Stimulated activated CD4-positive, alpha-beta T cell treated with anti-CD3 and anti-CD28 coated beads, TNF-alpha, amount 100 ng/mL, for 4 hours (primary cell): ENCODE measurements around the gene RGL1.

Source experiments
- DNase-seq, 3 experiments: peaks; one replicate each; pipeline ENCODE4 v3.0.0-alpha.2; 2020; ENCODE audit warnings: low read depth in 3 of 3

Gene RGL1

DNA sequence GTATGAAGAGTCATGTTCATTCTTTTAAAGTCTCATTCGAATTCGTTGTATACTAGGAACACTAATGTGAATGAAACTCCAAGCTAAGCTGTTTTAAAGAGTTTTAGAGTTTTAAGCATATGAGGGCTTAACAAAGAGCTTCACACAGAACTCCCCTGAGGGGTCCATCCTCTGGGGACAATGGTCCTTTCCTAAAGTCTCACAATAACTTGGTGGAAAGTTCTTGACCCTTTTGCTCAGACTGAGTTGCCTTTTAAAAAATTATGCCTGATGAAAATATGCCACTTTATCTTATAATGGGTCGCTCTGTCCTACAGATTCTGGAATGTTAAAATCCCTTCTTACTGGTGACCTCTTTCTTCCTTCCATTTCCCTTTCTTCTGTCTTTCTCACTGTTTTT, 64.3 kb downstream of the RGL1 start:
- DNase-seq: no peak

DNA sequence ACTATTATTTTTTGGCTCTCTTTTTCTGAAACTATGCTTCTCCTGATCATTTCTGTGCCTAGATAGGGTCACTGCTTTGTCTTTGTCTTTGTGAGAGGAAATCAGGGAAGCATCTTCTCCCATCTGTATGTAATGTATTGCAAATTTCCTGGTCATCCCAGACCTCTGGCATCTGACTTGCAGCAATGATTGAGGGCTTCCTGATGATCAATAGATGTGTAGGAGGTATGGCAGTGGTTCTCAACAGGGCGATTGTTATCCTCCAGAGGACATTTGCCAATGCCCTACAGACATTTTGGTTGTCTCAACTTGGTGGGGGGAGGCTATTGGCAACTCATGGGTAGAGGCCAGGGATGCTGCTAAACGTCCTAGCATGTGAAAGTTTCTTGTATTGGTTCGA, 64.7 kb downstream of the RGL1 start:
- DNase-seq: no peak

DNA sequence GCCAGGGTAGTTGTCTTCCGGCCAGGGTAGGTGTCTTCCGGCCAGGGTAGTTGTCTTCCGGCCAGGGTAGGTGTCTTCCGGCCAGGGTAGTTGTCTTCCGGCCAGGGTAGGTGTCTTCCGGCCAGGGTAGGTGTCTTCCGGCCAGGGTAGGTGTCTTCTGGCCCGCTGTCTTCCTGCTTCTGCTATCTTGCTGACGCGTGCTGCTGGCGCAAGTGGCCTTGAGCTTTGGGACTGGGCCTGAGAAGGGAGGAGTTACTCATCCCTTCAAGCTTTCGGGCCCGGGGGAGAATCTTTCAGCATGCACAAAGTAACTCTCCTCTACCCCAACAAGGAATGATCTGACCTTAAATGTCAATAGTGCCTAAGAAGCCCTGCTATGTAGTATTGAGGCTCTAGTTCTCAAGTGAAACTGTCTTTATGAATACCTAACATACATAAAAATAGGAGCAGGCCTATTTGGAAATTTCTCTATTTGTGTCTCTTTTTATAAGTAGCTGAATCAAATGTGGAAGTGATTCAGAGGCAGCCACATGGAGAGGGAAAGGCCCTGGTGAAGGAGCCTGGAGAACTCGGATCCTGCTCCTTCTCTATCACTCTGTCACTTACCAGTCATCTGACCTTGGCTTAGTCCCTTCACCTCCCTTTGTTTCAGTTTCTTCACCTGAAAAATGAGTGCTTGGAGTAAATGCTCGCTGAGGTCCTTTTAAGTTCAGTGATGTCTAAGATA, 65.6 kb downstream of the RGL1 start:
- no peak for DNase-seq

DNA sequence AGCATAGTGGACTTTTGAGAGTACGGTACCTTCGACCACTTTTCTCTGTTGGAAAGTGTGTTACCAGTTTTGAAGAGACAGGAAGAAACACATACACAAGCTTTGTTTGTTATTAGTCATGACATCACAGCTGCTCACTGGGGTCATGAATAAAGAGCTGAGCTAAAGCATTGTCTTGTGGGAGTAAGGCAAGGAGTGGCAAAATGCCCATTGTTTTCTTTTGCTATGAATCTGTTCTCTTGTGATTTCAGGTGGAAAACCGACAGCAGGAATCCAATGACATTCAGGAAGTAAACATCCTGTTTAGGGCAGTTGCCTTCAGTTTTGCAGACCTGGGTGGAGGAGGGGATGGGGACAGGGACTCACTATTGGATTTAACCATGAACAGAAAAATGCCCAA, 66.2 kb downstream of the RGL1 start:
- no peak for DNase-seq

DNA sequence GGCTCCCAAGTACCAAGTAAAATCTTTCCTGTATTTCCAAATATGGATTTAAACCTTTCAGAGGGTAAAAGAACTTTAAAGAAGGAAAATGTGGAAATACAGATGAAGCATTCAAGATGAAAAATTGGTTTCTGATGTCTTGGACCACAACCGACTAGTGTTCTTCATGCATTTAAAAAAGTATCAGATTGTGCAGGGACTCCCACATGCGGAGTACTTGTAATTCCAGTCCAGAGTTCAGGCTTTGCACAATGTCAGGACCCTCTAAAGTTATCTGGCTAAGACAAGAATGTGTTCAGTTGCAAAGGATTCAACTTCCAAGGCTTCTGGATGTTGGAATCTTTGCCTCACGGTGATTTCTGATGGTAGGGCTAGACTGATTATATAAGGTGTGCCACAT, 66.7 kb downstream of the RGL1 start:
- DNase-seq: no peak

DNA sequence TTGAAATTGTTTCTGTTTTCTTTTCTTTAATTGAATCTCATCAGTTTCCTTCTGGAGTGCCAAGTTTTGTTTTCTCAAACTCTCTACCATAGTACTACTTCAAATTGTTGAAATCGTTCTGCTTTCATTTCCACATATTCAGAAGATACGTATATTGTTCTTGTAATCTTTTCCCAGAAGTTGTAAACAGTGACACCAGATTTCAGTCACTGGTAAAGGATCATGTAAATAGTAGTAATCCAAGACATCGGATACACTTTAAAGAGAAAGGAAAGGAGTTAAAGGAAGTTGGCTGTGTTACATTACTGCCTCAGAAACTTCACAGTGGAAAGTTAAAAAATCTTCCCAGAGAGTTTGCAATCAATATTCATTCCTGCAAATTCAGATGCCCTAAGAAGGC, 67.5 kb downstream of the RGL1 start:
- DNase-seq: no peak

DNA sequence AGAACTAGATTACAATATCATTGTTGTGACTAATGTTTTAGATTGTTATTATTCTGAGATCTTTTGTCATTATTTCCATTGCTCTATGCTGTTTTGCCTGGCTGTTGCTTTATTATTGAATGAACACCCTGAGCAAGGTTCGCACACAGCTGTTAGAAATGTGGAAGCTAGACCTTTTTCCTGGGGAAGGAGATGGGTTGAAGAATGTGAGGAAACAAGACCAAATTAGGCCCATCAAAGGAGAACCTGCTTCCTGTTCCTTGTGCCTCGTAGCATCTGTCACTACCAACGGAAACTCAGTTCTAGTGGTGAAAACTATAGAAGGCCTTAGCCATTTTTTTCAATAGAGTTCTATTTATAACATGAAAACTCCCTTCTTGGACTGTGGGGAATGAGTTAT, 68.7 kb downstream of the RGL1 start:
- no peak for DNase-seq

DNA sequence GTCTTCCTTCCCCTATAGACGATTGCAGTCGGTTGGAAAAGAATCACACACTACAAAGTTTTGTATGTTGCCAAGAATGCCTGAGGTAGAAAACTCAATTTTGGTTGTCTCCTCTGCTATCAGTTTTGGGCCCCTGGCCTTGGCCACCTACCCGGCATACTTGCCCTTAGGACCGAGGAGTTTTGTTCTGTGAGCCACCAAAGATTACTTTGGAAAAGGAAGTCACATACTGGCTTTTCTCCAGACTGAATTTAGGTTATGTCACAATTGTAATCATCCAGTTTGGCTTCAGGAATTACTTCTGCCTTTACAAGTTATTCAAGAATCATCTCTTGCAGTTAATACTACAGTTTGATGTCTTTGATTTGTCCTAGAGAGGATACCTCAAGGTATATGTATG, 71.4 kb downstream of the RGL1 start:
- DNase-seq: no peak

DNA sequence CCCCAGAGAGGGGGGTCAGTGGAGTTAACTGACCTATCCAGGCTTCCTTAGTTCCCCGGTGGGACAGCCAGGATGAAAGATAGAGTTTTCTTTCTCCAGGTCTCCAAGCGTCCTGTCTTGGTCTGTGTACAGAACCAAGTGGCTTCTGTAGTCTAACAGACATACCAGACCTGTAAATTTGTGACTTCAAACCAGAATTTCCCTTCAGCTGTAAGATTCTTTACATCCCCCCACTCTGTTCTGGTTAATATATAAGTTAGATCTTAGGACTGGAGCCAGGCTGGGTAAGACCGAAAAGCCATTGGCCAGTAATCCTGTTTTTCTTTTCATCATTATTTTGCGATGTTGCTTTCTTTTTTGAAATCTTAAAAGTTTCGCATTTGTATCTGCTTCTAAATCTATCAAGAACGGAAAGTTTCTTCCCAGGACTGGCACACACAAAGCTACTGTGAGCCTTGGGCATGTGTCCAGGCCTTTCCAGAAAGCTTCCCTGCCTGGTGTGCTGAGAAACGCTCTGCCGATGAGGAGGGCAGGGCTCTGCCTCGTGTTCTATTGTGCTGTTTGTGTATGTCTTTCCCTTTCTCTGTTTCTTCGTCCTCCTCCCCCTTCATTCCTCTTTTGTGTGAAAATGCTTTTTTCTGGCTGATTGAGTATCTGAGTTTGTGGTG, 72.3 kb downstream of the RGL1 start:
- no peak for DNase-seq

DNA sequence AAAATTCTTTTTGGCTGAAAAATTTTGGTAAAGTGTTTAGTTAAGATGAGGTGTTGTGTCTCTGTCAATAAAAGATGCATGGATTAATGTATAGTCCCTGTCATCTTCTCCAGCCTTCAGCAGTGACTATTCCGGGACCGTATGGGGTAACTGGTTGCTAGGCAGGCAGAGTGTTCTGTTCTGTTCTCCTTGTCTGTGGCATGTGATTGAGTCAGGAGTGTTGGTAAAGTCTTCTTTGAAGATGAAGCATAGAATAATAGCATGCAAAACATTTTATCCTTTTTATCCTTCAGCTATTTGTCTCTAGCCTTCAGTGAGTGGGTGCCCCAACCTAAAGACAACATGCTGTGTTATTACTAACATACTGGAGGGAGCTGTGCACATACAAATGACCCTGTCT, 74.6 kb downstream of the RGL1 start:
- DNase-seq: no peak

DNA sequence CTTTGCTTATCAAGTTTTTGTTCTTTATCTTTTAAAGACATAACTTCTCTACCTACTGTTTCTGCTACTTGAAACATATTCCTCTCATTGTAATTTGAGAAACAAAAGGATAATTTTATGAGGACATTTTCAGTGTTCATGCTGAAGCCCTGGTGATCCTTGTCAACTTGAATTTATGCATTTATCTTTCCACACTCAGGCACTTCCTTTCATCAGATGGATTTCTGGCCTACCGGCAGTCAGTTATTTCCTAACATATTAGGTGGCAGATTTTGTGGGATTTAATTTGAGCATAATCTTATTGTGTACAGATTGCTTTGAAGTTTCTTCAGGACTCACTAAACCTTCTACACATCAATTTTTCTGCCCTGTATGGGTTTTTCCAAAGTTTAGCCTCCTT, 75.0 kb downstream of the RGL1 start:
- DNase-seq: no peak

DNA sequence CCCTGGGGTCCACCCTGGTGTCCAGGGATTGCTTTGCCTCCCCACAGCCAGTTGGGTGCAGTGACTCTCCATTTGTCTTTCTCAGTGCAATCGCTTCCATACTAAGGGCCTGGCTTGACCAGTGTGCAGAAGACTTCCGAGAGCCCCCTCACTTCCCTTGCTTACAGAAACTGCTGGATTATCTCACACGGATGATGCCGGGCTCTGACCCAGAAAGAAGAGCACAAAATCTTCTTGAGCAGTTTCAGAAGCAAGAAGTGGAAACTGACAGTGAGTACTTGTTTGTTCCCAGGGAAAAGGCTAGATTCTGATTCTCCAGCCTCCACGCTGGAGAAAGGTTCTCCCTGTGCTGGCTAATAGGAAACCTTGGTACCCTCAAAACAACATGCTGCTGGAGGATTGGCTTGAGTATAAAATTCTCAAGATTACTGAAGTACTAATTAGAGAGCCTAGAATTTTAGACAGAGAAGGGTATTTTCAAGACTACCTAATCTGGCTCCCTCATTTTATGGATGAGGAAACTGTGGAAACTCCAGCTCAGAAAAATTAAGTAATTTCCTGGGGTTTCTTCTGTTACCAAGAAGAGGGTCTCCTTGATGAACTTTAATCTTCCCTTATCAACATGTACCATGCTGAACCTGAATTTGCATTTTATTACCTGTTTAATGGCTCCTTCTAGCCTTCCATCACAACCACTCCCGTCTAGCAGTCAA, 75.8 kb downstream of the RGL1 start:
- DNase-seq: no peak

DNA sequence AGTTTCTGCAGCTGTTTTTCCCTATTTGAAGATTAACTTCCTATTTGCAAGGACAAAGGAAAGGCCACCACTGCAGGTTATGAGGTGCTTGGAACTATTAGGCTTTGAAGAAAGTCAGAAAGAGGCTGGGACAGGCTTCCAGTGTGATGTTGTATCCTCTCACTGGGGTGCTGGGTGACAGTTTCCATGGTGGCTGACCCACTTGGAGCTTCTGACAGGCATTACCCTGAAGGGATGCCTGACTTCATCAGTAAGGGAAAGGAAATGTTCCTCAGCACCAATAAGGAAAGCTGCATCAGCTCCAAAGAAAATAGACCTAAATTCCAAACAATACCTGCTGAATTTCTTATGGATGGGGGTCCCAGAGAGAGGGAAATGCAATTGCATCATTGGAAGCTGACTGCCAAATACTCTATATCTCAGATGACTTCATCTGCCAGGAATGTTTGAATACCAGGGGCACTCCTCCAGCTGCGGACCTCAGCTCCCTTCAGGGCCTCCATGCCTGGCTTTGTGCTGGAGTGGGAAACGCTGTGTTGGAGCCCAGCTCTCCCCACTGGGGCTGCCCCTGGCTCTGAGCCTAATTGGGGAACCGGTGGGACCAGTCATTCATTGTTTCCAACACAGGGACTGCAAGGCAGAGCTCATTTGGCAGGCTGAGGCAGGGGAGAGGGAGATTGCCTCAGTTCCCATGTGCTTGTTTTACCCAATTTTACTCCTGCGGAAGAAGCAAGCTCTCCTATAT, 76.6 kb downstream of the RGL1 start:
- no peak for DNase-seq

DNA sequence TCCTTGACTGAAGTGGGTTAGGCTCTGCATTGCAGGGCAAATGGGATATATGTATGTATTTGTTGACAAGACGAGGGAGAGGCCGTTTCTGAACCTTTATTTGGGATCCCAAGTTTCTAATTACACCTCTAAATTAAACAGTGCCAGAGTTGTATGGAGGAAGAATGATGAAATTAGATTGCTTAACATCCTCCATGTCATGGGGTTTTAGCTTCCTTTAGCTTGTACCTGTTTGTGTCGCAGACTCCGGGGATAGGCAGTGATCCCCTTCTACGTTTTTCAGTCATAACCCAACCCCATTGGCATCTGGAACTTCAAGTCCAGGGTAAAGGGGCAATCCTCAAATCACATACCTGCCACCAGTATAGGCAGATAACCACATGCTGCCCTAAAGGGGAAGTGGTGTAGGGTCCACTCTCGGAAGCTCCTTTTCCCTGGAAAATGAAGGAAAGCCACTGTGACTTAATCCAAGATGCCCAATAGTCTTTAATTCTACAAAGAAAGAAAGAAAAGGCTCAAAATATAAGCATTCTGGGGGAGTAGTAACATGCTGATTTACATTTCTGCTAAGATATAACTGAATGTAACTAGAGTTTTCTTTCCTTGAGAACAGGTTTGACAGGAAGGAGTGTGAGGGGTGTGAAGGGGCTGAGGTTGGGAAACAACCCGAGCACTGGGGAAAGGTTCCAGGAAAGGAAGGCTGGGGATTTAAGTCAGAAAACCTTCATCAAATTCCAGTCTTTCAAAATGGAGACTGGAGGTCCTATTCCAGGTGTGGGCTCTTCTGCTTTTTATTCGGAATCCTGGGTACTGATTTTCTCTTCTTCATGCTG, 77.6 kb downstream of the RGL1 start:
- no peak for DNase-seq

DNA sequence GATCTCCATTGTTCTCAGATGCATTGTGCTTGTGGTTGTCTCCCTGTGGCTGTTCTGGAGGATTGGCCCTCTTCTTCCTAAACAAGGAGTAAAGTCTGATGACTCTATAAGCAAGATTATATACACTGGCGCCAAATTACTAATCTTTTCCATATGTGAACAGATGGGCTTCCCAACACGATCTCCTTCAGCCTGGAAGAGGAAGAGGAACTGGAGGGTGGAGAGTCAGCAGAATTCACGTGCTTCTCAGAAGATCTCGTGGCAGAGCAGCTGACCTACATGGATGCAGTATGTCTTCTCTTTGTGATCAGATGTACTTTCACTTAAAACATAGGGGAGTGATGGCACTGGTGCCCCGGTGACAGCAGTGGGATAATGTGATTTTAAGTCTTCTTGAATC, 78.7 kb downstream of the RGL1 start:
- no peak for DNase-seq

DNA sequence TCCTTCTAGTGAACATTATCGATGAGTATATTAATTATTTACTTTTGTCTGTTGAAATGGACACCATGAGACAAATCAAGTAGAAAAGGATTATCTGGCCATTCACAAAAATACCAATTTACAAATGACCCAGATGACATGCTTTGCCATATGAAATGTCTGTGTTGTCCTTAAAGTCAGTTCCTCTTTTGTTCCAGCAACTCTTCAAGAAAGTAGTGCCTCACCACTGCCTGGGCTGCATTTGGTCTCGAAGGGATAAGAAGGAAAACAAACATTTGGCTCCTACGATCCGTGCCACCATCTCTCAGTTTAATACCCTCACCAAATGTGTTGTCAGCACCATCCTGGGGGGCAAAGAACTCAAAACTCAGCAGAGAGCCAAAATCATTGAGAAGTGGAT, 79.6 kb downstream of the RGL1 start:
- DNase-seq: no peak

DNA sequence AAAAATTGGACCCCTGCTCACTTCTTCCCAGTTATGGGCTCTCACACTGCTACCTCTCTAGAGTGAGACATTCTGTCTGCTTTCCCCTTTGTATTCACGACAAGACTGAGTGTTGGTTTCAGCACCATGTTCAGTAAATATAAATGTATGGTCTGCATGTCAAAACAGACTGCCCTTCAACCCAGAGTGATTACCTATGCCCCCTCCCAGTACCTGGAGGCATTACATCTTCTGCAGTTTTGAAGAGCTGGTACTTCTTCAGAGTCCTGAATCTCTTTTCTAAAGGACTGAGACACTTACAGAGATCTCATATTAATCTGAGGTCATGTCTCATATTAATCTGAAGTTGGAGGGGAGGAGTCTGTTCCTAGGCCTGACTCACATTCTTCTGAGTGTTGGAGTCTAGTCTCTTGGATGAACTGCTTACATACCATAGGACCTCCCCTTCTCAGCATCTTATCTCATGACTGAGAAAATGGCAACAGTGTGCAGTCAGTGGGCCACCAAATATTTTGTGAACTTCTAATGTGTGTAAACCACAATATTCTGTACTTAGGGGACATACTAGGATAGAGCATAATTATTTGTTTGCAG, 80.3 kb downstream of the RGL1 start:
- DNase-seq: no peak

DNA sequence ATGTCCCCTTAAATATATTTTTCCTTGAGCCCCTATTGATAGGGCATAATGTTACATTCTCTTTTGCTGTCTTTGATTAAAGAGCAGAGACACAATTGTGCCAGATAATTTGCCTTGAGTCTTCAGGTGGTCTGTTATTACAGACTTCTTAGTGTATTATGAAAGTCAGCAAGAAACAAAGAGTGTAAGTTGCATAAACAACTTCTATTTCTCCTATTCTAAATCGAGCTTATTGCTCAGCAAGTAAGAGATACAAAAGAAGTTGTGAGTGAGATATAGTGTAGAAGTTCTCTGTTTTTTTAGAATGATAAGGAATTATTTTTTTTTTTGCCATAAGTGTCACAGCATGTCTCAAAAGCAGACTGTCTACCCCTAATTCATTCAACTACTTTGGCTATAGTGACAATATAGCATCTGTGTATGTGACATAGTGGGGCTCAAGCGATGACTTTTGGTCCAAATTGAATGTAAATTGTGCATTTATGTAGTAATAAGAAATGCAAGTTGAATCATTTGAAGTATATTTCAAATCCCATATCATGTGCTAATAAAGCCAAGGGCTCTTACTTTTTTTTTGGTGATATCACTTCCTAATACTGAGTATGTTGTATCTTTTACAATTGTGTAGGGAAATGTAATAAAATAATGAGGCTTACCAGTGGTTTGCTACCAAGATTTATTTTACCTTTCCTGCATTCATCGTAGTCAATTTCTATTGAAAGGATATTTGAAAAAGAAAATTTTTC, 81.3 kb downstream of the RGL1 start:
- no peak for DNase-seq

DNA sequence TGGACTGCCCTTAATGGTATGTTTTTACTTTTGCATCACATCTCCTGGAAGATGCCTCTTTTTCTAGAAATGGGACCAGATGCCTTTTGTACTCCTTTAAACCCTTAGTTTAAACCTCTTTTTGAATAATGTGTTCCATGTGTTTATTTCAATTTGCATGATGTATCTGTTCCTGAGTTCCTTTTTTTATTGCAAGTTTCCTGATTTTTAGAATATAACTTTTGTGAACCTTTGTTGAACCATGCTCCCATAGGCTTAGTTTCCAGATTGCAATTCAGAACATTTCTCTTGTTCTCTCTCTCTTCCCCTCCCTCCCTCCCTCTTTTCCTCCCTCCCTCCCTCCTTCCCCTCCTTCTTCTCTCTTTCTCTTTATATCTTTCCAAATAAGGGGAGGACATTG, 81.9 kb downstream of the RGL1 start:
- DNase-seq: no peak
